WTC11 (cell line): ENCODE data around the gene GNA12. TPM values are rescaled to one million over a fixed set of nuclear protein-coding genes. Genes with fewer than 3 reads are reported as not detected.
A peak's percentile ranks its signal among the peaks of the same experiment; 100 is the strongest.

Source experiments
- ATAC-seq: fragments of 200-7000 bp; cut with Tn5 transposase; 2 replicates; pipeline ENCODE4 v1.10.0; 2021; ENCODE audit warnings: mild to moderate bottlenecking, moderate library complexity
- CTCF ChIA-PET: fragments of 300-600 bp; sonication (Branson Sonifier 250); formaldehyde crosslinking; loops from one replicate; lab custom pipeline; 2021; ENCODE audit warnings: antibody characterized with exemption; lab: Charles Lee
- POLR2A ChIA-PET: fragments of 350-600 bp; sonication (Branson Sonifier 250); formaldehyde crosslinking; loops from one replicate; lab custom pipeline; 2021; ENCODE audit warnings: antibody characterized with exemption; lab: Charles Lee
- DNase-seq: peaks from one replicate; pipeline ENCODE4 v3.0.0; 2021; ENCODE audit warnings: low spot score
- H3K27ac Mint-ChIP-seq: 2 replicates; pipeline ENCODE4 v1.8.0; 2021; ENCODE audit warnings: mixed read lengths
- H3K27me3 Mint-ChIP-seq: 2 replicates; pipeline ENCODE4 v1.8.0; 2021; ENCODE audit warnings: low read depth, mild to moderate bottlenecking, moderate library complexity, mixed read lengths
- H3K36me3 Mint-ChIP-seq: 2 replicates; pipeline ENCODE4 v1.8.0; 2021; ENCODE audit warnings: mixed read lengths
- H3K4me1 Mint-ChIP-seq: 2 replicates; pipeline ENCODE4 v1.8.0; 2022; ENCODE audit warnings: mixed read lengths
- H3K4me3 Mint-ChIP-seq: 2 replicates; pipeline ENCODE4 v1.8.0; 2021; ENCODE audit warnings: mild to moderate bottlenecking, moderate library complexity, mixed read lengths
- H3K9me3 Mint-ChIP-seq: 2 replicates; pipeline ENCODE4 v1.8.0; 2021; ENCODE audit warnings: mixed read lengths
- ESRRA ChIP-seq: sonication (generic); formaldehyde crosslinking; IDR thresholded peaks from 2 replicates; pipeline ENCODE4 v1.8.1; 2022; ENCODE audit warnings: mild to moderate bottlenecking, missing genetic modification reagents, borderline replicate concordance
- GRHL2 ChIP-seq: fragments of 250-450 bp; sonication (Bioruptor Pico); IDR thresholded peaks from 2 replicates; pipeline ENCODE4 v1.8.0; 2022; ENCODE audit warnings: mild to moderate bottlenecking, moderate library complexity; ENCODE audit not compliant: insufficient replicate concordance, severe bottlenecking
- JAZF1 ChIP-seq: fragments of 250-450 bp; sonication (Bioruptor Pico); IDR thresholded peaks from 2 replicates; pipeline ENCODE4 v1.9.0; 2021; ENCODE audit warnings: moderate library complexity, mild to moderate bottlenecking, inconsistent platforms
- PRRX2 ChIP-seq: fragments of 250-450 bp; sonication (Bioruptor Pico); IDR thresholded peaks from 2 replicates; pipeline ENCODE4 v1.8.0; 2021; ENCODE audit warnings: mild to moderate bottlenecking
- TP53 ChIP-seq: sonication (generic); formaldehyde crosslinking; IDR thresholded peaks from 2 replicates; pipeline ENCODE4 v1.8.1; 2023; ENCODE audit warnings: mild to moderate bottlenecking, missing genetic modification reagents
- total RNA-seq: library from RNA; stranded (reverse); gene quantifications from 3 replicates; pipeline ENCODE4 v1.2.3, GENCODE V29; 2021
- TF ChIP-seq, protein P1 (sequence below): fragments of 250-450 bp; sonication (Bioruptor Pico); conservative IDR thresholded peaks from 2 replicates; pipeline ENCODE4 v1.9.0; 2021; ENCODE audit warnings: mild to moderate bottlenecking
- TF ChIP-seq, protein P2 (sequence below): sonication (generic); formaldehyde crosslinking; IDR thresholded peaks from 2 replicates; pipeline ENCODE4 v1.8.1; 2023; ENCODE audit warnings: mild to moderate bottlenecking, moderate library complexity, missing genetic modification reagents
- TF ChIP-seq, protein P3 (sequence below): sonication (generic); formaldehyde crosslinking; IDR thresholded peaks from 2 replicates; pipeline ENCODE4 v1.8.0; 2022; ENCODE audit warnings: missing genetic modification reagents
- TF ChIP-seq, protein P4 (sequence below): sonication (generic); formaldehyde crosslinking; IDR thresholded peaks from 2 replicates; pipeline ENCODE4 v1.8.1; 2022; ENCODE audit warnings: low read depth, missing genetic modification reagents, borderline replicate concordance
- TF ChIP-seq, protein P5 (sequence below): sonication (generic); formaldehyde crosslinking; IDR thresholded peaks from 2 replicates; pipeline ENCODE4 v1.8.1; 2023; ENCODE audit warnings: mild to moderate bottlenecking, missing genetic modification reagents

Gene GNA12
- total RNA-seq, 1 experiment from 2014 or later: 99.6 TPM

DNA sequence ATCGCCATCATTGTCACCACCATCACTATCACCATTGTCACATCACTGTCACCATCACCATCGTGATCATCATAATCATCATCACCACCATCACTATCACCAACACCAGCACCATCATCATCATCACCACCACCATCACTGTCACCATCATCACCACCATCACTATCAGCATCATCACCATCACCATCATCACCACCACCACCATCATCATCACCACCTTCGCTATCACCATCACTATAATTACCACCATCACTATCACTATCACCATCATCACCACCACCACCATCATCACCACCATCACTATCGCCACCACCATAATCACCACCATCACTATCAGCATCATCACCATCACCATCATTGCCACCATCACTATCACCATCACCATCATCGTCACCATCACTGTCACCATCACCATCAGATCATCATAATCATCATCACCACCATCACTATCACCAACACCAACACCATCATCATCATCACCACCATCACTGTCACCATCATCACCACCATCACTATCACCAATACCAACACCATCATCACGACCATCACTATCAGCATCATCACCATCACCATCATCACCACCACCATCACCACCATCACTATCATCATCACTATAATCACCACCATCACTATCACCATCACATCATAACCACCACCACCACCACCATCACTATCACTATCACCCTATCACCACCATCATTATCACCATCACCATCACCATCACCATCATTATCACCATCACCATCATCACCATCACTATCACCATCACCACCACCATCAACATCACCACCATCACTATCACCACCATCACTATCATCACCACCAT is 6.0 kb upstream of the GNA12 start (continued):
- TF ChIP-seq ESRRA (CRISPR knock-in tag): no peak
- TF ChIP-seq, all 79 proteins: peak for 0

DNA sequence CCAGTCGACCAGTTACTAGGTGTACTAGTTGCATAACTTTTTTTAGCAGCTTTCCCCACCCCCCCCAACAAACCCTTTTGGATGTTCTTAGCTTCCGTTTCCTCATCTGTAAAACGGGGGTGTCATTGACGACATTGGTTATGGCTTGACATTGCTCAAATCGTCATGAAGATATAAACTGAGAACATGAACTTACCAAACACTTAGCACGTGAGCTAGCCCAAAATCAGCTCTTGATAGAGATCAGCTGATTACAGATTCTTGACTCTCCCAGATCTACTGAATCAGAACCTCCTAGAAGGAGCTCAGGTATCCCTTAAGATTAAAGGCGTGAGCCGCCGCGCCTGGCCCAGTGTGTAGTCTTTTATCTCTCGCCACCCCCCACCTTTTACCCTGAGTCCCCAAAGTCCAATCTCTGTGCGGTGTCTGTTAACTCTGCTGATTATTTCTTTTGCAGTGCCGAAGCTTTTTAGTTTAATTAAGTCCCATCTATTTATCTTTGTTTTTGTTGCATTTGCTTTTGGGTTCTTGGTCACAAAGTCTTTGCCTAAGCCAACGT is 1.0 kb upstream of the GNA12 start:
- no peaks in the 10 kb centered on the region for H3K9me3 Mint-ChIP-seq
- POLR2A ChIA-PET: interaction anchor here (0.6 to 1.0 kb wide), 8 partner anchors 9 to 84 kb away, joined by 3 to 4 read pairs (median 3); no protein-coding TSS in a partner anchor
- H3K4me3 Mint-ChIP-seq: peak overlapping the region; percentile 59
- H3K27ac Mint-ChIP-seq: peak overlapping the region; percentile 75
- ATAC-seq: no peak
- H3K4me1 Mint-ChIP-seq: peaks cover 34% of the 10 kb centered on the region
- no peak for DNase-seq
- CTCF ChIA-PET: interaction anchor here (1.1 to 1.5 kb wide), 4 partner anchors 19 to 135 kb away, joined by 4 to 7 read pairs (median 6); no protein-coding TSS in a partner anchor
- no peak for TF ChIP-seq PRRX2
- no peak for TF ChIP-seq TP53 (CRISPR knock-in tag)
- no peak for TF ChIP-seq GRHL2 (CRISPR knock-in tag)
- no peak for TF ChIP-seq JAZF1 (CRISPR knock-in tag)
- TF ChIP-seq, protein P1, sequence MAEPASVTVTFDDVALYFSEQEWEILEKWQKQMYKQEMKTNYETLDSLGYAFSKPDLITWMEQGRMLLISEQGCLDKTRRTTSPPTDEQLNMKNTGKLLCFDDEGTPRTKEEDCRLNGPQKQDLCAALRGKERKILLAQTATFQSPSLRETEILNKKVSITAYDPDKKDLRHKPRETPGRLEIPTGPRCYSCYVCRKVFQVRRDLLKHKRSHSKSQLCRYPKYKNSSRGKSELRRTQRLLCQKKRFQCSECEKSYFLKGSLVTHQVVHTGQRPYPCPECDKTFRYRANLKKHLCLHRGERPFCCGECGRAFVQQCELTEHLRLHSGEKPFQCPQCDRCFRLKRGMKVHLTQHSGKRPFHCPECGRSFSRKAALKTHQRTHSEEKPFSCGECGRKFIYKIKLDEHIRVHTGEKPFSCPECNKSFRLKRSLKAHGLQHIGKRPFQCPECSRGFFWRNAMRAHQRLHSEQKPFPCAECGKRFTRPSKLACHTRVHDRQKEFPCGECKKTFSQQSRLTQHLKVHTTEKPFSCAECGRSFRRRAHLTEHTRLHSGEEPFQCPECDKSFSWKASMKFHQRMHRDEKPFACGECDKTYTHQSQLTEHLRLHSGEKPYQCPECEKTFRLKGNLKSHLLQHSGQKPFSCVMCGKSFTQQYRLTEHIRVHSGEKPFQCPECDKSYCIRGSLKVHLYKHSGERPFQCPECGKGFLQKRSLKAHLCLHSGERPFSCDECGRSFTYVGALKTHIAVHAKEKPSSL: no peak
- TF ChIP-seq, protein P2, sequence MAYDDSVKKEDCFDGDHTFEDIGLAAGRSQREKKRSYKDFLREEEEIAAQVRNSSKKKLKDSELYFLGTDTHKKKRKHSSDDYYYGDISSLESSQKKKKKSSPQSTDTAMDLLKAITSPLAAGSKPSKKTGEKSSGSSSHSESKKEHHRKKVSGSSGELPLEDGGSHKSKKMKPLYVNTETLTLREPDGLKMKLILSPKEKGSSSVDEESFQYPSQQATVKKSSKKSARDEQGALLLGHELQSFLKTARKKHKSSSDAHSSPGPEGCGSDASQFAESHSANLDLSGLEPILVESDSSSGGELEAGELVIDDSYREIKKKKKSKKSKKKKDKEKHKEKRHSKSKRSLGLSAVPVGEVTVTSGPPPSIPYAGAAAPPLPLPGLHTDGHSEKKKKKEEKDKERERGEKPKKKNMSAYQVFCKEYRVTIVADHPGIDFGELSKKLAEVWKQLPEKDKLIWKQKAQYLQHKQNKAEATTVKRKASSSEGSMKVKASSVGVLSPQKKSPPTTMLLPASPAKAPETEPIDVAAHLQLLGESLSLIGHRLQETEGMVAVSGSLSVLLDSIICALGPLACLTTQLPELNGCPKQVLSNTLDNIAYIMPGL (CRISPR knock-in tag): no peak
- TF ChIP-seq, protein P3, sequence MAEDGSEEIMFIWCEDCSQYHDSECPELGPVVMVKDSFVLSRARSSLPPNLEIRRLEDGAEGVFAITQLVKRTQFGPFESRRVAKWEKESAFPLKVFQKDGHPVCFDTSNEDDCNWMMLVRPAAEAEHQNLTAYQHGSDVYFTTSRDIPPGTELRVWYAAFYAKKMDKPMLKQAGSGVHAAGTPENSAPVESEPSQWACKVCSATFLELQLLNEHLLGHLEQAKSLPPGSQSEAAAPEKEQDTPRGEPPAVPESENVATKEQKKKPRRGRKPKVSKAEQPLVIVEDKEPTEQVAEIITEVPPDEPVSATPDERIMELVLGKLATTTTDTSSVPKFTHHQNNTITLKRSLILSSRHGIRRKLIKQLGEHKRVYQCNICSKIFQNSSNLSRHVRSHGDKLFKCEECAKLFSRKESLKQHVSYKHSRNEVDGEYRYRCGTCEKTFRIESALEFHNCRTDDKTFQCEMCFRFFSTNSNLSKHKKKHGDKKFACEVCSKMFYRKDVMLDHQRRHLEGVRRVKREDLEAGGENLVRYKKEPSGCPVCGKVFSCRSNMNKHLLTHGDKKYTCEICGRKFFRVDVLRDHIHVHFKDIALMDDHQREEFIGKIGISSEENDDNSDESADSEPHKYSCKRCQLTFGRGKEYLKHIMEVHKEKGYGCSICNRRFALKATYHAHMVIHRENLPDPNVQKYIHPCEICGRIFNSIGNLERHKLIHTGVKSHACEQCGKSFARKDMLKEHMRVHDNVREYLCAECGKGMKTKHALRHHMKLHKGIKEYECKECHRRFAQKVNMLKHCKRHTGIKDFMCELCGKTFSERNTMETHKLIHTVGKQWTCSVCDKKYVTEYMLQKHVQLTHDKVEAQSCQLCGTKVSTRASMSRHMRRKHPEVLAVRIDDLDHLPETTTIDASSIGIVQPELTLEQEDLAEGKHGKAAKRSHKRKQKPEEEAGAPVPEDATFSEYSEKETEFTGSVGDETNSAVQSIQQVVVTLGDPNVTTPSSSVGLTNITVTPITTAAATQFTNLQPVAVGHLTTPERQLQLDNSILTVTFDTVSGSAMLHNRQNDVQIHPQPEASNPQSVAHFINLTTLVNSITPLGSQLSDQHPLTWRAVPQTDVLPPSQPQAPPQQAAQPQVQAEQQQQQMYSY: no peak
- TF ChIP-seq, protein P4, sequence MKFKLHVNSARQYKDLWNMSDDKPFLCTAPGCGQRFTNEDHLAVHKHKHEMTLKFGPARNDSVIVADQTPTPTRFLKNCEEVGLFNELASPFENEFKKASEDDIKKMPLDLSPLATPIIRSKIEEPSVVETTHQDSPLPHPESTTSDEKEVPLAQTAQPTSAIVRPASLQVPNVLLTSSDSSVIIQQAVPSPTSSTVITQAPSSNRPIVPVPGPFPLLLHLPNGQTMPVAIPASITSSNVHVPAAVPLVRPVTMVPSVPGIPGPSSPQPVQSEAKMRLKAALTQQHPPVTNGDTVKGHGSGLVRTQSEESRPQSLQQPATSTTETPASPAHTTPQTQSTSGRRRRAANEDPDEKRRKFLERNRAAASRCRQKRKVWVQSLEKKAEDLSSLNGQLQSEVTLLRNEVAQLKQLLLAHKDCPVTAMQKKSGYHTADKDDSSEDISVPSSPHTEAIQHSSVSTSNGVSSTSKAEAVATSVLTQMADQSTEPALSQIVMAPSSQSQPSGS (CRISPR knock-in tag): no peak
- TF ChIP-seq, protein P5, sequence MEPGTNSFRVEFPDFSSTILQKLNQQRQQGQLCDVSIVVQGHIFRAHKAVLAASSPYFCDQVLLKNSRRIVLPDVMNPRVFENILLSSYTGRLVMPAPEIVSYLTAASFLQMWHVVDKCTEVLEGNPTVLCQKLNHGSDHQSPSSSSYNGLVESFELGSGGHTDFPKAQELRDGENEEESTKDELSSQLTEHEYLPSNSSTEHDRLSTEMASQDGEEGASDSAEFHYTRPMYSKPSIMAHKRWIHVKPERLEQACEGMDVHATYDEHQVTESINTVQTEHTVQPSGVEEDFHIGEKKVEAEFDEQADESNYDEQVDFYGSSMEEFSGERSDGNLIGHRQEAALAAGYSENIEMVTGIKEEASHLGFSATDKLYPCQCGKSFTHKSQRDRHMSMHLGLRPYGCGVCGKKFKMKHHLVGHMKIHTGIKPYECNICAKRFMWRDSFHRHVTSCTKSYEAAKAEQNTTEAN: no peak
- TF ChIP-seq, all 79 proteins: peak for 0
- H3K27me3 Mint-ChIP-seq: no peaks in the 10 kb centered on the region
- H3K36me3 Mint-ChIP-seq: peaks cover 24% of the 10 kb centered on the region
